Left kidney (tissue), 2 donors: Measurements from ENCODE around the gene PPP1R18. TPM values are rescaled to one million over a fixed set of nuclear protein-coding genes. Genes with fewer than 3 reads are reported as not detected.

Experiments used
- DNase-seq: peaks from one replicate; pipeline ENCODE4 v3.0.0-alpha.2; 2013
- polyA plus RNA-seq: library from polyadenylated mRNA; unstranded; fragments of 120-200 nt; gene quantifications from one replicate; pipeline ENCODE4 v1.2.1, GENCODE V29; 2013; ENCODE audit not compliant: insufficient read length

PPP1R18 gene
- polyA plus RNA-seq, 1 donor: 36.9 TPM

DNA sequence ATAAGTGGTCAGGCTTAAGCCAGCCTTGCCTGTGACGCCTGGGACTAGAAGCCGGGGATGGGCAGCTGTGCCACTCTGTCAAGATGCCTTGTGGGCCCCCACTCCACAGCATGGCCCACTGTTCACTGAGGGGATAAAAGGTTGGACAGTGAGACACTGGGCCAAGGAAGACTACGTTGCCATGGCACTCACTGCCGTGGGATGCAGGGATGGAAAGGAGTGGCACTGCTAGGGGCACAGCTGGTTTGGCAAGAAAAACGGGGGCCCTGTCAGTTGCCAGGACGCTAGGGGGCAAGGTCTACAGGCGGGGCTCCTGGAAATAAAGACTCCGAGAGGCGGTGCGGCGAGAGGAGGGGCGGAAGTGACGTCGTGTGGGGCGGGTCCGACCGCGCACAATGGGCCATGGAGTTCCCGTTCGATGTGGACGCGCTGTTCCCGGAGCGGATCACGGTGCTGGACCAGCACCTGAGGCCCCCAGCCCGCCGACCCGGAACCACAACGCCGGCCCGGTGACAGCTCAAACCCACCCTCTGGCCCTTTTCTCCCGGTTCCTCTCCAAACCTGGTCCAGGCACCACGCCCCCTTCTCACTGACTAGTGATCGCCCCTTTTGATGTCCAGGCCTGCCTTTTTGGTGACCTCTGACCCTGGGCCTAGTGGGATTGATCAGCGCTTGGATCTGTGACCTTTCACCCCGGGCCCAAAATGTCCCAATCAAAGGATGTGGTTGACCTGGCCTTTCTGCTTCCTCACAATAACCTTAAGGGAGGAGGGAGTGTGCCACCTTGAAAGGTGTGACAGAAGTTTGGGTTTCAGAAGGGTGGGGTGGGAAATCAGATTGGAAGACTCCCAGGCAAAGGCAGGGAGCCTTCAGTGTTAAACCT, 59.7 kb downstream of the PPP1R18 start, which contains the start of gene ATAT1:
Gene ATAT1 (plus strand): TSS at position 391 of the 883 bp plus-strand sequence.
- peak; percentile 79 for DNase-seq

Other genes with a start within 250 kb of the PPP1R18 start
- 85.1 TPM for gene HLA-E, start 197.1 kb downstream of the PPP1R18 start, polyA plus RNA-seq
- gene GNL1, start 130.2 kb downstream of the PPP1R18 start, polyA plus RNA-seq: 98.1 TPM
- gene PRR3, start 129.3 kb downstream of the PPP1R18 start, polyA plus RNA-seq: 40.2 TPM
- gene ABCF1, start 115.2 kb downstream of the PPP1R18 start, polyA plus RNA-seq: 76.0 TPM
- 57.8 TPM for gene PPP1R10, start 69.4 kb downstream of the PPP1R18 start, polyA plus RNA-seq
- gene MRPS18B, start 68.8 kb downstream of the PPP1R18 start, polyA plus RNA-seq: 55.8 TPM
- gene ATAT1, start 59.8 kb downstream of the PPP1R18 start, polyA plus RNA-seq: 60.6 TPM
- 24.1 TPM for gene C6orf136, start 39.5 kb downstream of the PPP1R18 start, polyA plus RNA-seq
- gene DHX16, start 13.6 kb downstream of the PPP1R18 start, polyA plus RNA-seq: 56.9 TPM
- gene NRM, start 4.3 kb upstream of the PPP1R18 start, polyA plus RNA-seq: 38.1 TPM
- gene MDC1, start 30.6 kb upstream of the PPP1R18 start, polyA plus RNA-seq: 53.0 TPM
- 1,353 TPM for gene TUBB, start 33.7 kb upstream of the PPP1R18 start, polyA plus RNA-seq
- gene FLOT1, start 56.0 kb upstream of the PPP1R18 start, polyA plus RNA-seq: 136 TPM
- gene IER3, start 57.9 kb upstream of the PPP1R18 start, polyA plus RNA-seq: 15.2 TPM
- gene DDR1, start 197.9 kb upstream of the PPP1R18 start, polyA plus RNA-seq: 167 TPM
- 45.4 TPM for gene GTF2H4, start 221.6 kb upstream of the PPP1R18 start, polyA plus RNA-seq
- gene VARS2, start 227.6 kb upstream of the PPP1R18 start, polyA plus RNA-seq: 52.6 TPM
- gene SFTA2, start 245.5 kb upstream of the PPP1R18 start, polyA plus RNA-seq: 0.76 TPM